ENCODE data around the gene NUDT13.
A peak's percentile ranks its signal among the peaks of the same experiment; 100 is the strongest.

NUDT13 gene

DNA sequence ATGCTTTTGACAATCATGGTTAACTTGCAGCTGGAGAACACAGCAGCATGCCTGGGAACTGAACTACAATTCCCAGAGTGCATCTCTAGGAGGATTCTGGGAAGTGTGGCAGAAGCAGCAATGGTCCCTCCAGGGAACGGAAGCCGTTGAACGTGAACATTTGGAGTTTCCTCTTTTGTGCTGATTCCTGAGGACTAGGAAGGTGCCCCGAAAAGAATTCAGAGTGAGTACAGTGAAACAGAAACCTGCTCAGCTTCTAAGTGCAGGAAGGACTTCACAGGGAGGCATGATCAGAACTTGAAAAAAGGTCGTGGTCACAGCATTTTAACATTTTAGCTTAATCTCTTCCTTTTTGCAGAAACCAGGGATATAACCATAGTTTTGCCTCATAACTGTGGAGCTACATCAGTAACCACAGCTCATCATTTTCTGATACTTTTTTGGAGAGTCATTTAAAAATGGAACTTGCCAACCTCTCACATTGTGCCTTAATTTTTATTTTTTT lies at the start of gene NUDT13:
Gene NUDT13, plus strand, starts transcription at position 111 of the 505 bp plus-strand sequence. CDS start 3,911 bp downstream, outside the sequence.
- peak; percentile 88 for DNase-seq (ENCODE audit: low spot score)

DNA sequence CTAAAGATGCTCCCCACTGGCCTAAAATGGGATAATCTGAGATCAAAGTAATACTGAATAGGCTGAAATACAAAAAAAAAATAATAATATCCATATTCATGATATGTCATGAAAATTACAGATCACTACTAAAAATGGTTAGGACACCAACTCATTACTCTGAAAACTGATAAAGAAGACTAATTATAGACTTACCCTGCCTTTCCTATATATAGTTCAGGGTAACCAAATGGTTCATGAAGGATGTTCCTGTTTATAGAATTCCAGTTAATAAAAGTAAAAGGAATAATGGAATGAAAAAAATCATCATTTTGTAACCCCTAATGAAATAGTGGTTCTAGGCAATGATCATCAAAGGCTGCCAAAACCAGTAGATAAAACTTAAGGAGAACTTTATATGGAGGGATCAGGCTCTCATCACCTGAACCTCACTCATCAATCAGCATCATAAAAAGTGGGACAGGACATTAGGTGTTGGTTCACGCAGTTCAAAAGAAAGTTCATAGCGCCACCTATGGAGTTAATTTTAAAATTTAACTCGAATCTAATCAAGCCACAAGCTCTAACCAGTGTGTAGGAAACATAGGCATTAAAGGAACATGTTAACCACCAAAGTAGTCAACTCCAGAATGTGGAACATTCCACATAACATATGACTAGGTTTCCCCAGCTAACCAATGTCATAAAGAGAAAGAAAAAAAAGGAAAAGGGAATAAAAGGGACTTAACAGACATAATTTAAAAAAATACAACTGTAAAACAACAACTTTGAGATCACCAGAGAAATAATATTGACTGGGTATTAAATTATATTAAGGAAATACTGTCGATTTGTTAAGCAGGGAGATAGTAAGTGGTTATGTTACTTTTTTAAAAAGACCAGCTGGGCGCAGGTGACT lies 49.3 kb upstream of the NUDT13 start:
- peak; percentile 56 for DNase-seq (ENCODE audit: low spot score)

DNA sequence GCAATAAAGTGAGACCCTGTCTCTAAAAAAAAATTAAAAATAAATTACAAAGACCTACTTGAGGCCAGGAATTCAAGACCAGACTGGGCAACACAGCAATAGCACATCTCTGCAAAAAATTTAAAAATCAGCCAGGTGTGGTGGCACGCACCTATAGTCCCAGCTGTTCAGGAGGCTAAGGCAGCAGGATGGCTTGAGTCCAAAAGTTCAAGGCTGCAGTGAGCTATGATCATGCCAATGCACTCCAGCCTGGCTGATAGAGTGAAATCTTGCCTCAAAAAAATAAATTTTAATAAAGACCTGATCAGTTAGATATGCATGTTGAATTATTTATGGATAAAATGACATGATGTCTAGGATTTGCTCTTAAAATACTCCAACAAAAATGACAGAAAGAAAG lies 48.5 kb upstream of the NUDT13 start:
- DNase-seq (ENCODE audit: low spot score): no peak

DNA sequence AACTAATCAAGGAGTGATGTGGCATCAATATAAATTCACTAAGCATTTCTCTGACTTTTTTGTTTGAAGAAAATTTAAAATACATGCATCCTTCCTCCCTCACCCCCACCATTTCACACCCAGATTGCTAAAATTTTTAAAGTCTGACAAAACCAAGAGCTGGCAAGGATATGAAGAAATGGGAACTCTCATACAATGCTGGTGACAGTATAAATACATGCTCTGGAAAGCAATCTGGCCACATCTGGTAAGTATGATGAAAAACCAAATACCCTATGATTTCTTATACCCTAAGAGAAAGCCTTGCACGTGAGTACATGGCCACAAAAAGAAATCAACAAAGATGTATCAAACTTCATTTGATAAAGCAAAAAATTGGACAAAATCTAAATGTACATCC lies 44.8 kb upstream of the NUDT13 start:
- no peak for DNase-seq (ENCODE audit: low spot score)

DNA sequence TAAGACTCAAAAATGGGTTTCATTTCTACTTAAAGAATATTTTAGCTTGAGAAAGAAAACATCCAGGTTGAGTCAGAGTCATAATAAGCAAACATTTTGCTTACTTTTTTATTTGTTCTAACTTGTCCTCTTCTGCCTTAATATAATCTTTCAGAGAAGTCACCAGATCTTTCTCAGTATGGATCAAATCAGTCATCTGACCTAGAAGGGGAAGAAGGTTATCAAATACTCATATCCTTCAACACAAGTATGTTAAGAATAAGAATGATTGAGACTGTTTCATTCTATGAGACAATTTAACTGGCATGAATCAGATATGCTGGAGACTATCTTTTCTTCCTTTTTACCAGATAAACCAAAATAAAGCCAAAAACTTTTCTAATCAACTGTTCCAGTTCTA lies 36.6 kb upstream of the NUDT13 start:
- DNase-seq (ENCODE audit: low spot score): no peak

DNA sequence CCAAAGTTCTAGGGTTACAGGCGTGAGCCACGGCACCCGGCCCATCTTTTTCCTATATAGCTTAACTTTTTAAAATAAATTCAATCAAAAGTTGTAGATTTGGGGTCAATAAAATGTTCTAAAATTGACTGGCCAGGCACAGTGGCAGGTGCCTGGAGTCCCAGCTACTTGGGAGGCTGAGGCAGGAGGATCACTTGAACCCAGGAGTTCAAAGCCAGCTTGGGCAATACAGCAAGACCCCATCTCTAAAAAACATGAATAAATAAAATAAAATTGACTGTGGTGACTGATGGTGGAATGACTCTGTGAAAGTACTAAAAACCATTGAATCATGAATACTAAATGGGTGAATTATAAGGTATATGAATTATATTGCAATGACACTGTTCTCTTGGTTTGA lies 34.4 kb upstream of the NUDT13 start:
- no peak for DNase-seq (ENCODE audit: low spot score)

DNA sequence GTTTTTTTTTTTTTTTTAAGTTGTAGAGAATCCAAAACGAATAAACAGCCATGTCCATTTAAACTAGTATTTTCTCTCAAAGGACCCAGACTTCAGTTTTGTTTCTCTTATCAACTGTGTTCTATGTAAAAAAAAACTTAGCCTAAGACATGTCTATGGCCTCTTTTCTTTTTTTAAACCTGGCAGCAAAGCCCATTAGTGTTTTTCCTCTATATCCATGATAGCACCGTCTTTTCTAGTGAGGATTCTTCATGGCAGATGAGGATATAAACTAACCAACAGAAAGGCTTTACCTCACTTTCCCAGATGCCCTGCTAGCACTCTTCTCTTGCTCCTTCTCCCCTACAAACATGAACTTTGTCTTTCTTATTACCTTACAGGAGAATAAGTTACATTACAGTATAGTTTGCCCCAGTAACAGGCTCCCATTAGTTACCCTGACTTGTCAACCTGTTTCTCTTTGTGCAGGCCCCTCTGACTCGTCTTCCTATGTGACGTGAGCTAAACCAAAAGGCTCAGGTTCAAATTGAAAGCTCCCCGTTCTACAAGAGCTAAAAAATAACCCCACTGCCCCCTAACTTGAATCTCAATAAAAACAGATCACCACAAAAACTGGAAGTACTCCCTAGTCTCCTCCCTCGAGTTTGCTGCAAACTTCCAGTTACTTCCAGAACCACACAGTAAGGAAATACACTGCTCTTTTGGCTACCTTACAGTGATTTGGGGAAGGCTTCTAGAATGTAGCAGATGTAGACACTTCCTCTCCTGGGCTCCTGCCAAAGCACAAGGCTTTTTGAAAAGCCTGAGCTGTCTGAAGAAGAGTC lies 33.7 kb upstream of the NUDT13 start:
- peak; percentile 94 for DNase-seq (ENCODE audit: low spot score)

DNA sequence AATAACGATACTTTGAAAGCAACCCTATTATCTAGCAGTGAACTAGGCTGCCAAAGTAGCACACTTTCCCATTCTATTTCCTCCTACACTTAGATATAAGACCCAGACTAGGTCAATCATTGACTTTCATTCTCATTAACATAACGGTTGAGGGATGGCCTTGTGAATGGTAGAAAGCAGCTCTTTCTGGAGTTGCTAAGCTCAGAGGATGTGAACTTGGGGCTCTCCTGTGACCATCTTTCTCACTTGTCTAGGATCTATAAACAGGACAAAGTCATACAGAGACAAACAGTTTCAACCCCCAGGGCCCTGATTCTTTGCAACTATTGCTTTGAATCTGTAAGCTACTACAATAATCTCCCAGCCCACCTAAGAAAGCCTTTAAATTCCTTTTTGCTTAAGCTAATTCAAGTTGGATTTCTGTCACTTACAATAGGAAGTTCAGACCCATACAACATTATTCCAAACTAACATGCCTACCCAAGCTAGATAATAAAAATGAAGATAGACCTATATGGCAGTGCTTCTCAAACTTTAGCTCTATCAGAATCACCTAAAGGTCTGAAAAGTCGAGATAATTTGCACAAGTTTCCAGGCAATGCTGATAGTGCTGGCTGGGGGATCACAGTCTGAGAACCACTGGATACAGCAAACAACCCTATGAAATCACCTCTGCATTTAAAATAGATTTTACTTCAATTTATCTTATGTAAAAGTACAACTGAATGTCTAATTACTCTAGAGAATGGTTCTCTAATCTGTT lies 30.3 kb upstream of the NUDT13 start:
- DNase-seq (ENCODE audit: low spot score): no peak

DNA sequence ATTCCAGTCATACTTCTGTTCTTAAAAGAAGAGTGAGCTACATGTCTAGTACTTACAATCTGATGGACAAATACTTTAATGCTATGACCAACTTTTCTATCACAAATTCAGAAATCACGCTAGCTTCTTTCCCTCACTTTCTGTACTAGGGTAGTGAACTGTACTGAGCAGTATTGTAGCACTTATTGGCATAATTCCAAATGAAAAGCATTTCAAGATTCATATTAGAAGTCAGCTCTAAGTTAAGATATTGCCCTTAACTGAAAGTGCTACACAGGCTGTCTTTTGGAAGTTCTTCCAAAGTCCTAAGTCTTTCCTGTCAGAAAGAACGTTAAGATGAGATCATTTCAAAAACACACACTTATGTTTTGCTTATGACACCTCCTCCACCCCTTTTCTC lies 27.0 kb upstream of the NUDT13 start:
- DNase-seq (ENCODE audit: low spot score): no peak

DNA sequence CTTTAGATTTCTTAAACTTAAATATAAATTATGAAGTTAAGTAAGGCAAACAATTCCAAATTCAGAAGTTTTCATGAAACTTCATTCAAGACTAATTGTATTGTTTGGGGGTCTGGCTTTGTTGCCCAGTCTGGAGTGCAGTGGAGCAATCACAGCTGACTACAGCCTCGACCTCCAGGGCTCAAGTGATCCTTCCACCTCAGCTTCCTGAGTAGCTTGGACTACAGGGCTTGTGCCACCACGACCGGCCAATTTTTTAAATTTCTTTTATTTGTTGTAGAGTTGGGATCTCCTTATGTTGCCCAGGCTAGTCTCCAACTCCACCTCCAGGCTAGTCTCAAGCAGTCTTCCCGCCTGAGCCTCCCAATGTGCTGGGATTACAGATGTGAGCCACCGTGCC lies 26.0 kb upstream of the NUDT13 start:
- no peak for DNase-seq (ENCODE audit: low spot score)

DNA sequence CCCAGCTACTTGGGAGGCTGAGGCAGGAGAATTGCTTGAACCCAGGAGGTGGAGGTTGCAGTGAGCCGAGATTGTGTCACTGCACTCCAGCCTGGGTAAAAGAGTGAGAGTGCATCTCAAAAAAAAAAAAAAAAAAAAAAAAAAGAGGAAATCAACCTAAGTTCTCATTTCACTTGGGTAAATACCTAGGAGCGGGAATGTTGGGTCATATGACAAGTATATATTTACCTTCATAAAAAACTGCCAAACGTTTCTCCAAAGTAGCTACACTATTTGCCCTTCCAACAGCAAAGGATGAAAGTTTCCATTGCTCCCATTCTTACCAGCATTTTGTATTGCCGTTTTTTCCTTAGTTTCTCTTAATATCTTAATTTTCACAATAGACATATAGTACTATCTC lies 23.4 kb upstream of the NUDT13 start:
- DNase-seq (ENCODE audit: low spot score): no peak

DNA sequence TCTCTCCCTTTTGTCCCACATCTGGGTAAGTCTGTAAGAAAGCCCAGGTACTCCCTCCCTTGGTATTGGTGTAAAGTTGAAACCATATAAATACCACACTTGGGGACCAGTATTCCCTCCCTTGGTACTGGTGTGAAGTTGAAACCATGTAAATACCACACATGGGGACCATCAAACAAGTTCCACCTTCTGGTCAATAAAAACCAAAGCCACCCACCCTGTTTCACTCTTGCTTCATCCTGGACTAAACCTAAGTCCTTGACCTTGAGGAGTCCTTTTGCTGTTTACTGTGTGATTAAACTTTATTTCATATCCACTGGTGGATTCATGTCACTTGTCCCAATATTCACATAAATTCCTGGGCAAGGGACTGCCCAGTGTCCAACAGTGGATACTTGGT lies 22.0 kb upstream of the NUDT13 start:
- no peak for DNase-seq (ENCODE audit: low spot score)

DNA sequence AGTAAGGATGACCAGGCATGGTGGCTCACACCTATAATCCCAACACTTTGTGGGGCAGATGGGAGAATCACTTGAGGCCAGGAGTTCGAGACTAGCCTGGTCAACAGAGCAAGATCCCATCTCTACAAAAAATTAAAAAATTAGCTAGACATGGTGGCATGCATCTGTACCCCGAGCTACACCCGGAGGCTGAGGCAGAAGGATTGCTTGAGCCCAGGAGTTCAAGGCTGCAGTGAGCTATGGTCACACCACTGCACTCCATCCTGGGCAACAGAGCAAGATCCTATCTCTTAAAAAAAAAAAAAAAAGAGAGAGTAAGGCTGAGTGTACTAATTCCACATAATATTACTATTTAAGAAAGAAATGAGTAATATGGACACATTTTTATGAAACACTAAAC lies 17.4 kb upstream of the NUDT13 start:
- DNase-seq (ENCODE audit: low spot score): no peak

DNA sequence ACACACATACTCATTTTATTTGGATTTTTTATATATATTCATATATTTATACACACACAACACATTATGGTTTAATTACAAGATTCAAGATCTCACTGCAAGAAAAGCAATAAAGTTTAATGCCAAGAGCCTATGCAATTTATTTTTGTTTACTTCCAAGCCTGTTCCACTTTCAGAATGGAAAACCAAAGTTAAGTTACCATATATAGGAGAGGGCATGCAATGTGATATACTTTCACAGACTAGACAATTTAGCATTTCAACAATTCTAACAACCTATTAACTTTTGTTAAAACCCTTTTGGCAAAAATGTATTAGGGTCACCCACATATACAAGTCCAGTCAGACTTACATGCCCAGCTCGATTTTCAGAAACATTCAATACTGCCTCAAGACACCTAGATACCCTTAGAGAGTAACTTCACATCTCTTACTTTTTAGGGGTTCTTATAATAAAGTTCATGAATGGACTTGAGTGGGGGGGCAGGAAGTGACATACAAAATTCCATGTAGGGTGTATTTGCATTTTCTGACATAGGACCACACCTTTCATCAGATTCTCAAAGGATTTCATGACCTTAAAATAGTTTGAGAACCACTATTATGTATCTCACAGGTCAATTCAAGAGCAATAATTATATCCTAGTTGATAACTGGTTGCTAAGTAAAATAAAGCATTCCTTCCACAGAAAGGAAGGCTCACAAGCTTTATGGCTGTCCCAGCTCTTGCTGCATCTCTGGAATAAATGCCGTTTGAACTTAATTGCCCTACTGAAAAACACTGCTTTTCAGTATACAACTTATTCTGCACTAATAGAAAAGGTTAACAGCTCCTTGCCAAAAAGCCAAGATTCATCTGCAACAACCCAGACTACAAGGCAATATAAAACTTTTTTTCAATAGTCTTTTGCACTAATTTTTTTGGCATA lies 16.1 kb upstream of the NUDT13 start:
- no peak for DNase-seq (ENCODE audit: low spot score)

DNA sequence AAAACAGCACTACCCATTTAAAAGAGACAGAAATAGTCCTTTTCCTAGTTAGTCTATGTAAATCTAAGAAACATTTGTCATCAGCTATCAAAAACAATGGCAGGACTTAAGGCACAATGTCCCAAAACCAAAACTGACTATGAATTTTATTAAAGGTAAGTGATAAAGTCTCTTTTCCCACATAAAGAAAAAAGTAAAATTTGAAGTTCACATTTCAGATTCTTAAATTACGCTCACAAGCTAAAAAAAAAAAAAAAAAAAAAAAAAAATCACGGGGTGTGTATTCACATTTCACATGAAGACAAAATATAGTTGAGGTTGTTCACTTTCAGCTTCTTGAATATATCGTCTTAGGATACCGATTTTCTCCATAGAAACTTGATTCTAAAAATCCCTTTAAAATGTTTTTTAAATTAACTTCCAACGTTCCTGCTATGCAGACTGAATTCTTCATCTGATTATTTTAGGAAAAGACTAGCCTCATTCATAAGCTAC lies 15.2 kb upstream of the NUDT13 start:
- no peak for DNase-seq (ENCODE audit: low spot score)

DNA sequence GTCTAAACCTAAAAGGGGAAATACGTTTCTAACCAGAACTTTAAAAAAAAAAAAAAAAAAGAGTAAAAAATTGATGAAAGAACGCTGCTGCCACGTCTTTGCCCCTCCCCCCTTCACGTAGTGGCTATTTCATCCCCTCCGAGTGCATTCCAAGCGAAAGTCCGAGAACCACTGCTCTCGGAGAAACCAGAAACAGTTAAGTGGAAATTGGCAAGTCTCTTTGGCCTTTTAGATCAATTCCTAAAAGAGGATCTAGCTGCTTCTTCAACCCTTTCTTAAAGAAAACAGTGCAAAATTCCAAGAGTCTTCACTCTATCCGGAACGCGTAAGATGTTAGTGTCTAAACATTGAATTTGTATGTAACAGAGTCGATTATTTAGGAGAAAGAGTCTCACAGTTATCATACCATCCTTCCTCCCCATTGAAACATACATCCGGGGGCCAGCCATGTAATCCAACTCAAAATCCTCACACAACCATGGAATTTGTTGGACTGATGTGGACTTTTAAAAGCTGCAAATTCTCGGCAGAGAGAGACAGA lies 14.7 kb upstream of the NUDT13 start:
- peak; percentile 63 for DNase-seq (ENCODE audit: low spot score)

DNA sequence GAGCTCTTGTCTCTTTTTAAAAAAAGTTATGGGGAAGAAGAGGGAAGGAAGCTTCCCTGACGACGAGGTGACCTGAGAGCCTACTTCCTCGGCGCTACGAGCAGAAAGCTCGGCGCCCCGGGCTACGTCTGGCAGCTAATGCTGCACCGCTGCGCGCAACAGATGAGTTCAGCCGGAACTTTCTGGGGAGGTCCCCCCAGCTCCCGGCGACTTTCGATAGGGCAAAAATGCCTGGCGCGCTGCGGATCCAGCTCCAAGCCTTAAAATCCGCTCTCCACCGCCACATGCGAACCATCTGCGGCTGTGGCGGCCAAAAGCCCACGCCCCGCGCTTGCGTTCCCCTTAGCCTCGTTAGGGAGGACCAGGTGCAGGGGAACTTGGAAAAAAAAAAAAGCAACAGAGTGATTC lies 14.2 kb upstream of the NUDT13 start:
- peak; percentile 59 for DNase-seq (ENCODE audit: low spot score)

DNA sequence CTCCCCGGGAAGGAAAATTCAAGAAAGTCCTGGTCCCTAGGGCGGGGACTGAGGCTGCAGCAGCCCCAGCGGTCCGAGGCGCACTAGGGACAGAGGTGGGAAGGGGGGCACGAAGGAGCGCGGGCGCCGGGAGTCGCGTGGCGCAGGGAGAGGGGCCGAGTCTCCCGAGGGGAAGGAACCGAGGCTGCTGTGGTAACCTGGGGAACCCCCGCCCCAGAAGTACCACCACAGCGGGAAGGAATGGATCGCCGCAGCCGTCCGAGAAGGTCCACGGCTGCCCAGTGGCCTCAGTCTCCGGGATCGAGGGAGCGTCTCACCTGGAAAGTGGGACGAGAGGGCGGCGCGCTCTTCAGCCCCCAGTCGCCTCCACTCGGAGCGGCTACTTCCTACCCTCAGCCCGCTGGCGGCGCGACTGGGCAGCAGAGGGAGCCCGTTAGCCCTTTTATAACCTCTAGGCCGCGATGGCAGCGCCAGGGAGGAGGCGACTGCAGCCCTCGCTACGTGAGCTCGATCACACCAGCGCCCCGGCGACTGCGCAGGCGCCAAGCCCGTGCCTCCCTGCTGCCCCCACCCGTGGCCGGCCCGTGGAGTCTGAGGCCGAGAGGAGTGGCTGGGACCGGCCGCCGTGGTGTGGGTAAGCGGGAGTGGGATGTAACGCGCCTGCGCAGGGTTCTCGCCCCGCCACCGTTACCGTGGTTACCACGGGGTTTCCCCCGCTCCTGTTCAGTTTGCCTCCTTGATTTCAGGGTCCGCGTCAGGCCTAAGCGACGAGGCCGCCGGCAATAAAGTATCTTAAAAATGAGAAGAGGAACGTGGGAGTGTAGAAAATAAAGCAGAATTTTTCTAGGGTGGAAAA lies 13.6 kb upstream of the NUDT13 start, which contains the start of gene P4HA1:
Gene P4HA1, minus strand, starts transcription at position 418 of the 856 bp plus-strand sequence. CDS start 21,983 bp downstream, outside the sequence.
- peak; percentile 97 for DNase-seq (ENCODE audit: low spot score)

DNA sequence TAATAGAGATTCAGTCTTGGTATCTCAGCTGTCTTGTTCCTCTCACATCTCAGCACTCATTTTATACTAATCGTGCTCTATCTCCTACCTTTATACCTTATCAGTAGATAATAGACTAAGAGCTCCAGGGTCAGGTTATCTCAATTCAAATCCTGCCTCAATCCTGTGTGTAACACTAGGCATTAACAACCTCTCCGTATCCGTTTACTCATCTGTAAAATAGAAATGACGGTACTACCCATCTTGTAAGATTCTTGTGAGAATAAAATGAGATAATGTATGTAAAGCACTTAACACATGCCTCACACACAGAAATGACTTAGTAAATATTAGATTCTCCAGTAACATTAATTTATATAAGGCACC lies 13.0 kb upstream of the NUDT13 start:
- no peak for DNase-seq (ENCODE audit: low spot score)

DNA sequence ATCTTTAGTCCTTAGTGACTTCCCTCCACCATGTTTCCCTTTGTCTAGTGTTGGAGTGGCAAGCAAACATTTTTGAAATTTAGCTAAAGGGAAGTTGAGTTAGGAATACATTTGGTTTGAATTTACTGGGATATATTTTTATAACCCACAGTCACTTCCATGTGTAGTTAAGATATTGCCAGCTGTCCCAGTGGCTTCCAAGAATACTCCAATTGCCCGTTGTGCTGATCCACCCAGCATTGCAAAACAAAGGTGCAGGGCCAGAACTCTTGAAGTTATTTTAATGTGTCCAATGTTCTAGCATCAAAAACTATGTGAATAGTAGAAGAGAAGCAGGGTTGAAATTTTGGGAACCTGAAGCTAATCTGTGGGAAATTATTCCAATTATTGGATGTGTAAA lies 11.1 kb upstream of the NUDT13 start:
- DNase-seq (ENCODE audit: low spot score): no peak
